ENCODE data around the gene USH1G. TPM values are rescaled to one million over a fixed set of nuclear protein-coding genes. Genes with fewer than 3 reads are reported as not detected.

Gene USH1G
- total RNA-seq, 6 experiments from 2014 or later = not detected

DNA sequence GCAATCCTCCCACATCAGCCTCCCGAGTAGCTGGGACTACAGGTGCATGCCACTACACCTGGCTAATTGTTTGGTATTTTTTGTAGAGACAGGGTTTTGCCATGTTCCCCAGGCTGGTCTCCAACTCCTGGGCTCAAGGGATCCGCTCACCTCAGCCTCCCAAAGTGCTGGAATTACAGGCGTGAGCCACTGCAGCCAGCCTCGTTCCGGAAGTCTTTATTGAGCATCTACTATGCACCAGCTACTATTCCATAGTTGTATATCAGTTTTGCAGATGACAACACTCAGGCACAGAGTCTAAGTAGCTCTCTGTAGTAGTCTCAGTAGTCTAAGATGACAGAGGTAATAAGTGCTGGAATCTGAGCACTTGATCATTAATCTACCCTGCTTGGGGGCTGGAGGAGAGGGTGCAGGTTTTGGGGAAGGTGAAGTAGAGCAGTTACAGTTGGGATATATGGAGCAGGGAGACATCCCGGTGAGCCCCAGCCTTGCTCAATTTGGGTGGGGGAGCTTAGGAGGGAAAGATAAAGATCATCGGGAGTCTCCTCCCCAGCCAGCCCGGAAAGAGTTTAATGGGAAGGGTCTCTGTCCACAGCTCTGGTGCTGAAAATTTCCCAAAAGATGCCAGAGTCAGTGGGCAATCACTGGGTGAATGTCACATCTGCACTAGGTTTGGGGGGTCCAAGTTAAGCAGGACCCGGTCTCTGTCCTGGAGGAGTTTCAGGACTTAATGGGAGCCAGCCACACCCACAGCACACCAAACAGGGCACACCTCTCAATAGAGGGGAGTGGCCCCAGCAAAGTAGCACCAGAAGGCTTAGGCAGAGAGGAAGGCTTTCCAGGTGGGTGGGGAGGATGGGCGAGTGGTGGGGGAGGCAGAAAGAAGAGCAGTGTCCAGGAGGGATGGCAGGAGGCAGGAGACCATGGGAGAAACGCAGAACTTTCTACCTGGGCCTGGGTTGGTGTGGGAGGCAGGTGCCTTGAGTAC is 14.3 kb upstream of the USH1G start:
- H3K36me3 Mint-ChIP-seq (ENCODE audit: low read depth) = no peaks in the 10 kb centered on the region
- no peak for DNase-seq
- no peaks in the 10 kb centered on the region for H3K4me1 Mint-ChIP-seq (ENCODE audit: low read depth)
- H3K27ac Mint-ChIP-seq = no peak overlapping the region
- peaks cover 63% of the 10 kb centered on the region for H3K27me3 Mint-ChIP-seq (ENCODE audit: insufficient read depth)
- TF ChIP-seq, protein P1, sequence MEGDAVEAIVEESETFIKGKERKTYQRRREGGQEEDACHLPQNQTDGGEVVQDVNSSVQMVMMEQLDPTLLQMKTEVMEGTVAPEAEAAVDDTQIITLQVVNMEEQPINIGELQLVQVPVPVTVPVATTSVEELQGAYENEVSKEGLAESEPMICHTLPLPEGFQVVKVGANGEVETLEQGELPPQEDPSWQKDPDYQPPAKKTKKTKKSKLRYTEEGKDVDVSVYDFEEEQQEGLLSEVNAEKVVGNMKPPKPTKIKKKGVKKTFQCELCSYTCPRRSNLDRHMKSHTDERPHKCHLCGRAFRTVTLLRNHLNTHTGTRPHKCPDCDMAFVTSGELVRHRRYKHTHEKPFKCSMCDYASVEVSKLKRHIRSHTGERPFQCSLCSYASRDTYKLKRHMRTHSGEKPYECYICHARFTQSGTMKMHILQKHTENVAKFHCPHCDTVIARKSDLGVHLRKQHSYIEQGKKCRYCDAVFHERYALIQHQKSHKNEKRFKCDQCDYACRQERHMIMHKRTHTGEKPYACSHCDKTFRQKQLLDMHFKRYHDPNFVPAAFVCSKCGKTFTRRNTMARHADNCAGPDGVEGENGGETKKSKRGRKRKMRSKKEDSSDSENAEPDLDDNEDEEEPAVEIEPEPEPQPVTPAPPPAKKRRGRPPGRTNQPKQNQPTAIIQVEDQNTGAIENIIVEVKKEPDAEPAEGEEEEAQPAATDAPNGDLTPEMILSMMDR (IDR thresholded peaks at IDR 0.05) = no peak
- no peaks in the 10 kb centered on the region for H3K9me3 Mint-ChIP-seq
- no peak overlapping the region for H3K4me3 Mint-ChIP-seq

DNA sequence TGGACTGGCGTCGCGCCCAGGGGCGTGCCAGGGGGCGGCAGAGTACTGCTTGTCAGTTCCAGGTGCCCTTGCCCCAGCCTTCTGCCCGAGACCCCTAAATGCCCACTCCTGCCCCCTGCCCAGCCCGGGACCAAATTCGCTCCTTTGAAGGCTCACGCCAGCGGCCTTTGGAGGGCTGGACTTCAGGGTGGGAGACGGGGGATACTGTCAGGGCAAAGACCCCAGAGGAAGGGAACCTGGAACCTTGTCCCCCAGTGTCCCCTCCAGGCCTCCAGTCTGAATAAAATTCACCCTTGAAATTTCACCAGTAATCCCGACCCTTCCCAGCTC is 13.4 kb upstream of the USH1G start:
- Mint-ChIP-seq H3K27ac (no peak overlapping the region), H3K36me3 (ENCODE audit: low read depth) (no peaks in the 10 kb centered on the region), H3K27me3 (ENCODE audit: insufficient read depth) (peaks cover 56% of the 10 kb centered on the region), H3K9me3 (no peaks in the 10 kb centered on the region), H3K4me3 (no peak overlapping the region), H3K4me1 (ENCODE audit: low read depth) (no peaks in the 10 kb centered on the region)
- TF ChIP-seq, protein P1 (IDR thresholded peaks at IDR 0.05) = no peak
- no peak for DNase-seq

DNA sequence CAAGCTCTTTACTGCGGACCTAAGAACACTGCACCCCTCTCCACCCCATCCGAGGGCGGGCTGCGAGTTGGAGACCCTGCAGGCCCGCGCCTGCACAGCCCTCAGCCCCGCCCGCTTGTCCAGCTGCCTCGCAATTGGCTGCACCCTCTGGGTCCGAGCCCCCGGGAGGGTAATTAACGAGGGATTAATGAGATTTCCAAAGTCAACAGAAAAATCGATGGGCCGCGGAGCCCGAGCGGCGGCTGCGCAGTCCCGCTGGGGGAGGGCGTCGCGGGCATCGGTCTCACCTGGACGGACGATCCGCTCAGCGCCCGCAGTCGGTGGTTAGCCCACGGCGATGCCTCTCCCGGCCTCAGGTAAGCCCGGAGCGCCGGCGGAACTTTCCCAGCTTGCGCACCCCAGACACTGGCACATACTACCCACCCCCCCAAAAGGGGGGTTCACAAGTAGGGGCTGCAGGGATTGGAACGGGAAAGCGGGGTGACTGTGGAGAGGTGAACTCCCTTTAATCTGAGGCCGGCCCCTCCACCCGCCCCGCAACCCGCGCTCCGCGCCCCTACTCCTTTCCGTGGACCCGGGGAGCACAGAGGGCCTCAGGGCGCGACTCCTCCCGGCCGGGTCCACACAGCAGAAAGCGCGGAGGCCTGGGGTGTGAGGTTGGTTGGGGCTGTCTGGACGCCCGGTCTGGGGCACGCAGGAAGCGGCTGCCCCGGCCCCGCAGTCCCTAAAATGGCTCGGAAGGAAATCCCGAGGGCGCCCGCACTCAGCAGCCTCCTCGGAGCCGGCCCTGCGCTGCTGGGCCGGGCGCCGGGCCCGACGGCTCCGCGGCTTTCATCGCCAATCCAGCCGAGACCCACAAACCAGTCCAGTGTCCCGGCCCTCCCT is 12.8 kb upstream of the USH1G start, which contains the start of gene OTOP3:
Gene OTOP3, plus strand, starts transcription at position 314 of the 885 bp plus-strand sequence. Its CDS starts 24 bp downstream, at position 338.
- TF ChIP-seq, protein P1 (IDR thresholded peaks at IDR 0.05) = no peak
- no peaks in the 10 kb centered on the region for H3K36me3 Mint-ChIP-seq (ENCODE audit: low read depth)
- H3K9me3 Mint-ChIP-seq = no peaks in the 10 kb centered on the region
- no peaks in the 10 kb centered on the region for H3K4me1 Mint-ChIP-seq (ENCODE audit: low read depth)
- peaks cover 56% of the 10 kb centered on the region for H3K27me3 Mint-ChIP-seq (ENCODE audit: insufficient read depth)
- H3K4me3 Mint-ChIP-seq = no peak within 1 kb of the TSS
- no peak within 1 kb of the TSS for H3K27ac Mint-ChIP-seq
- DNase-seq = no peak

DNA sequence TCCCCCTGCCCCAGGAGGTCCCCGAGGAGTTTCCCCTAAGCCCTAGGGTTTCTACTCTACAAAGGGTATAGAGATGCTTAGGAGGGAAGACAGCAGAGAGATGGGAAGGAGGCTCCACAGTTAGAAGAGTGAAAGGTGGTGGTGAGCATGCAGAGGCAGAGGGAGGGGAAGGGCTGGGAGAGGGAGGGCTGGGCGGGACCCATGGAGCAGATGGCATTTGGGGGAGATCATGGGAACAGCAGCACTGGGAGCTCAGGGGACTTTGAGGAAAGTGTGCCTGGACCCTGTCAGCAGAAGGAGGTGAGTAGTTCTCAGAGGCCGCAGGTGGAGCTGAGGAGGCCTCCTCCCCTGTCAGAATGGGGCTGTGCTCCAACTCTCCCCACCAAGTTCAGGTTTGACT is 12.0 kb upstream of the USH1G start:
- H3K9me3 Mint-ChIP-seq = no peaks in the 10 kb centered on the region
- TF ChIP-seq, protein P1 (IDR thresholded peaks at IDR 0.05) = no peak
- H3K4me1 Mint-ChIP-seq (ENCODE audit: low read depth) = no peaks in the 10 kb centered on the region
- H3K27ac Mint-ChIP-seq = no peak overlapping the region
- no peak for DNase-seq
- peaks cover 56% of the 10 kb centered on the region for H3K27me3 Mint-ChIP-seq (ENCODE audit: insufficient read depth)
- H3K36me3 Mint-ChIP-seq (ENCODE audit: low read depth) = no peaks in the 10 kb centered on the region
- no peak overlapping the region for H3K4me3 Mint-ChIP-seq

DNA sequence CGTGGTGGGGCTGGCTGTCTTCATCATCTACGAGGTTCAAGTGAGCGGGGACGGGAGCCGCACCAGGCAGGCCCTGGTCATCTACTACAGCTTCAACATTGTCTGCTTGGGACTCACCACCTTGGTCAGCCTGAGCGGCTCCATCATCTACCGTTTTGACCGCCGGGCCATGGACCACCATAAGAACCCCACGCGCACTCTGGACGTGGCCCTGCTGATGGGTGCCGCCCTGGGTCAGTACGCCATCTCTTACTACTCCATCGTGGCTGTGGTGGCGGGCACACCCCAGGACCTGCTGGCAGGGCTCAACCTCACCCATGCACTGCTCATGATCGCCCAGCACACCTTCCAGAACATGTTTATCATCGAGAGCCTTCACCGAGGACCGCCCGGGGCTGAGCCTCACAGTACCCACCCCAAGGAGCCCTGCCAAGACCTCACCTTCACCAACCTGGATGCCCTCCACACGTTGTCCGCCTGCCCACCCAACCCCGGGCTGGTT is 7.5 kb upstream of the USH1G start:
- Mint-ChIP-seq H3K27ac (no peak overlapping the region), H3K36me3 (ENCODE audit: low read depth) (no peaks in the 10 kb centered on the region), H3K27me3 (ENCODE audit: insufficient read depth) (peaks cover 58% of the 10 kb centered on the region), H3K4me1 (ENCODE audit: low read depth) (no peaks in the 10 kb centered on the region), H3K4me3 (no peak overlapping the region), H3K9me3 (no peaks in the 10 kb centered on the region)
- TF ChIP-seq, protein P1 (IDR thresholded peaks at IDR 0.05) = no peak
- DNase-seq = no peak

All from HFFc6 (cell line).